ENCODE data around the gene ZNF700.
"Not testable (repeated sequence)": the region's sequence is repeated elsewhere in the genome, so short reads cannot be mapped to it uniquely, and the experiment has no call there.

The ZNF700 gene

DNA sequence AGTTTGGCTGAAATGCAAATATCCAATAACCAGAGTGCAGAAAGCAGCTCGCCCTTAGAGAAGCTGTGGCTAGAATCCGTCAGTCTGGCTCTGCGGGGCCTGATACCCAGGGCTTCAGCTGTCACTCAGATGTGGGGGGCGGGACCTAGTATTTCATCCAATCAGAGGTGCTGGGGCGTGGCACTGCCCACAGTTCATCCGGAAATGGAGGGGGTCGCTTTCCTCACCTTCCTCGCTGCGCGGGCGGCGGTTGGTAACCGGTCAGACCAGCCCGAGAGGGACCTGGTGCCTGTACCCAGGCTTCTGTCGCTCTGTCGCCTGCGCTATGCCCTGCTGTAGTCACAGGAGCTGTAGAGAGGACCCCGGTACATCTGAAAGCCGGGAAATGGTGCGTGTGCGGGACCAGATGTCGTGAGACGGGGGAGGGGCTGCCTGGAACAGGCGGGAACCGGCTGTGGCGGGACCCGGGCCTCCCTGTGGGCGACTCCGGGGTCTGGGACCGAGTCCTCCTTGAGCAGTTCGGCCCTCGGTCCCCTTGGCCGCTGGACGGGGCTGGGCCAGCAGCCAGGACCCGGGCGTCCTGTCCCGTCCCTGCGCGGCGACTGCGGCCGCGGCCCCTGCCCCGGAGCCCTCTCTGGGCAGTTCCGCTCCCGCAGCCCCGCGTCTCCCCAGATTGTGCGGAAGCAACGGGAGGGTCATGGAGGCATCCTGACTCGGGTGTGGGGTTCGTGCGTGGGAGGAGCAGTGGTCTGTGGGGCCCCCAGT is at the start of gene ZNF700:
Gene ZNF700 (plus strand): TSS at position 222 of the 765 bp plus-strand sequence. CDS start 104 bp downstream, at position 326.
- TF ChIP-seq, protein P1, sequence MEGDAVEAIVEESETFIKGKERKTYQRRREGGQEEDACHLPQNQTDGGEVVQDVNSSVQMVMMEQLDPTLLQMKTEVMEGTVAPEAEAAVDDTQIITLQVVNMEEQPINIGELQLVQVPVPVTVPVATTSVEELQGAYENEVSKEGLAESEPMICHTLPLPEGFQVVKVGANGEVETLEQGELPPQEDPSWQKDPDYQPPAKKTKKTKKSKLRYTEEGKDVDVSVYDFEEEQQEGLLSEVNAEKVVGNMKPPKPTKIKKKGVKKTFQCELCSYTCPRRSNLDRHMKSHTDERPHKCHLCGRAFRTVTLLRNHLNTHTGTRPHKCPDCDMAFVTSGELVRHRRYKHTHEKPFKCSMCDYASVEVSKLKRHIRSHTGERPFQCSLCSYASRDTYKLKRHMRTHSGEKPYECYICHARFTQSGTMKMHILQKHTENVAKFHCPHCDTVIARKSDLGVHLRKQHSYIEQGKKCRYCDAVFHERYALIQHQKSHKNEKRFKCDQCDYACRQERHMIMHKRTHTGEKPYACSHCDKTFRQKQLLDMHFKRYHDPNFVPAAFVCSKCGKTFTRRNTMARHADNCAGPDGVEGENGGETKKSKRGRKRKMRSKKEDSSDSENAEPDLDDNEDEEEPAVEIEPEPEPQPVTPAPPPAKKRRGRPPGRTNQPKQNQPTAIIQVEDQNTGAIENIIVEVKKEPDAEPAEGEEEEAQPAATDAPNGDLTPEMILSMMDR (IDR thresholded peaks at IDR 0.05; ENCODE audit: extremely low read depth, insufficient read depth, missing control alignments): no peak

DNA sequence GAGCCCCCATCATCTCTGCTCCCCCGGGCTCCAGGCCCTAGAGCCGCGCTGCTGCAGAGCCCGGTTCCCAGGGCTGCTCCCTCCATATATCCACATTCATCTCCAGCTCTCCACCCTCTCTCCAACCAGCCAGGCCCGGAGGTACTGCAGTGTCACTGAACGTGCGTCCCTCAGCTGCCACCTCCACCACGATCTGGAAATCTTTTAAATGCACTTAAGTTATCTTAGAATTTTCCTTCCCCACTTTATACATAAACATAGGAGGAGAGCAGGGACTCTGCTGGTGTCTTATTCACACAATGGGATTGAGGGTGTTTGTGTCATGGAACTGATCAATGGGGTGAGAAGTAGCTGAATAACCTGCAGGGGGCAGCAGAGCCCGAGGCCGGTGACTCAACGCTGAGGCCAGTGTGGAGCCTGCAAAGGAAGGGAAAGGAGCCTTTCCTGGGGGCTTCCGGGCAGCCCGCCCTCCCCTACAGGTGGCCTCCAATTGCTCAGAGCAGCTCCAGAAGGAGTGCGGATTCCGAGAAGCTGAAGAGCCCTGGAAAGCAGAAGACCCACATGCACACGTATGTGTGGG is 45.1 kb upstream of the ZNF700 start:
- DNase-seq (ENCODE audit: low spot score); in situ Hi-C loops (cut with MboI; ENCODE audit: low pct_unique_long_range_greater_than_20kb, low sequenced_read_pairs, unreplicated experiment): not testable (repeated sequence)

More for the DNA sequence above, at the start of gene ZNF700:
- peak; percentile 94 for DNase-seq (ENCODE audit: low spot score)
- in situ Hi-C loops (cut with MboI; ENCODE audit: low pct_unique_long_range_greater_than_20kb, low sequenced_read_pairs, unreplicated experiment): no loop called here

DNA sequence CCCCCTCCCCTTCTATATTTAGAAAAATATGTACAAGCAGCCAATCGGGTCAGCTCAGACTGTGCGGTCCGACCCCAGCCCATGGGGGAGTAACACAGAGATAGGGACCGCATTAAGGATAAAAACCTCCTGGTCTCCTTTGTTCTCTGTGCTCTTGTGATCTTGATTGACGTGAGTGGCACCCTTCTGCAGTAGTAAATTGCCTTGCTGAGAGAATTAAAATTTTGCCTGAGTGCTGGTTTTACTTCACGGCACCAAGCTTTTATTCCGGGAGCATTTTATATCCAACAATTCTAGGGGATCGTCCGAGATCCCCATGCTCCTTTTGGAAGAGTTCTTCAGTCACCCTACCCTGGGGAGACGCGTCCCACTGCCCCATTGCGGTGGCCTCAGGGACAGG is 44.3 kb upstream of the ZNF700 start:
- in situ Hi-C loops (cut with MboI; ENCODE audit: low pct_unique_long_range_greater_than_20kb, low sequenced_read_pairs, unreplicated experiment): no loop called here
- TF ChIP-seq, protein P1 (IDR thresholded peaks at IDR 0.05; ENCODE audit: extremely low read depth, insufficient read depth, missing control alignments): no peak
- no peak for DNase-seq (ENCODE audit: low spot score)

DNA sequence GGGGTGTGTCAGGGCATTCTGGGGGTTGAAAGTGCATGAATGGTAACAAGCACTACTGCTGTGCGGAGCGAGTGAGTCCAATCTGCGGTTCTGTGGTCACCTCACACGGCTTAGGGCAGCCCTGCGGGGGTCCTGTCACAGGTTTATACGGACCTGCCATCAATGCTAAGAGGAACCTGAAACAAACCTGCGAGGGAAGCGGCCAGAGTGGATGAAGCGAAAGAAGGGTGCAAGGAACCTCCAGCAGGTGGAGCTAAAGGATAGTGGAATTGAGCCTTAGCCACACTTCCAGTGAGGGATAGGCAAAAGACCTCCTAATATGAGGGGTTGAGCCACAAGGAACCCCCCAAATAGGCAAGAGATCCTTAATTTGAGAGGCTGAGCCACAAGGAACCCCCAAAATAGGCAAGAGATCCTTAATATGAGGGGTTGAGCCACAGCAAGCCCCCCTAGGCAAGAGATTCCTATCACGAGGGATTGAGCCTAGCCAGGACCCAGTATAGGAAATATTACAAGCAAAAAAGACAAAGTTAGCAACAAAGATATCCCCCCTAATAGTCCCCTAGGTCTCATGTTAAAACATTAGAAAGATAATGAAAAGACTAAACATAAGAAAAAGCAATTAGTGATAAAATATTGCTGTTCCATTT is 43.6 kb upstream of the ZNF700 start:
- in situ Hi-C loops (cut with MboI; ENCODE audit: low pct_unique_long_range_greater_than_20kb, low sequenced_read_pairs, unreplicated experiment): no loop called here
- peak; percentile 61 for DNase-seq (ENCODE audit: low spot score)

DNA sequence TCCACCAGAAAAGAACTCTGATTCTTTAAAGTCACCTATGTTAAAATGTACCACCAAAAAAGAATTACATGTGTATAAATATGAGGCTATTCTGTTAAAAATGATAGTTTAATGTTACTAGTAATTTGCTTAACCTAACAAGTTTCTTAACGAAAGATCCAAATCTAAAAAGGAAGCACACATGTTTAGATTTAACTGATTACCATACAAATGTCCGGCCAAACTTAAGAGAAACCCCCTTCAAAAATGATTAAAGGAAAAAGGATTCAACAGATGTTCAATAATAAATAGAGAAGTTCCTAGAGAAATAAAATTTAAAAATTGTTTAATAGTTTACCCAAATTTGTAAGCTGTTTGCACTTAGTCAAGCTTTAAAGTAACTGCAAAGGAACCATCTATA is 42.3 kb upstream of the ZNF700 start:
- TF ChIP-seq, protein P1 (IDR thresholded peaks at IDR 0.05; ENCODE audit: extremely low read depth, insufficient read depth, missing control alignments): no peak
- in situ Hi-C loops (cut with MboI; ENCODE audit: low pct_unique_long_range_greater_than_20kb, low sequenced_read_pairs, unreplicated experiment): no loop called here
- DNase-seq (ENCODE audit: low spot score): no peak

More for the DNA sequence above, 43.6 kb upstream of the ZNF700 start:
- TF ChIP-seq, protein P1 (IDR thresholded peaks at IDR 0.05; ENCODE audit: extremely low read depth, insufficient read depth, missing control alignments): peak; percentile 57

DNA sequence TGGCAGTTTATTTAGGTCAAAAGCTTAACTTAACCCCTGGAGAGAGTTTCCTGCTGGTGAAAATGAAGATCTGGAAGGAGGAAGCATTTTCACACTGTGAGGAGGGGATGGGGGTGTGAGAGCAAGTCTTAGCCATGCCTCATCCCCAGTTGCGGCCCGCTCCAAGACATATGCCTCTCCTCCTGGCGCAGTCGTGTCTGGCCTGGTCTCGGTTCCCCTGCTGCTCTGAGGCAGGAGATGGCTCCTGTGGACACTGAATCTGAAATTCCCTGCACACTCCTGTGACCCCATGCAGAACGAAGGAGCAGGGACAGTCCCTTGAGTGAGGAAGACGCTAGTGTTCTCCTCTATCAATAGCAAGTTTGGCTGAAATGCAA is 37.7 kb upstream of the ZNF700 start:
- TF ChIP-seq, protein P1 (IDR thresholded peaks at IDR 0.05; ENCODE audit: extremely low read depth, insufficient read depth, missing control alignments): no peak
- no peak for DNase-seq (ENCODE audit: low spot score)
- in situ Hi-C loops (cut with MboI; ENCODE audit: low pct_unique_long_range_greater_than_20kb, low sequenced_read_pairs, unreplicated experiment): no loop called here
